ENCODE results near the gene UNC13A. TPM values are rescaled to one million over a fixed set of nuclear protein-coding genes. Genes with fewer than 3 reads are reported as not detected.

The UNC13A gene
- total RNA-seq, 1 donor from 2014 or later, result 0.04 TPM

GRCh38 chr19:17626456-17627015, 61.6 kb downstream of the UNC13A start:
- CTCF ChIA-PET, result no interaction called here
- no peak for TF ChIP-seq CTCF (IDR thresholded peaks at IDR 0.05)
- H3K27ac Mint-ChIP-seq, result no peak overlapping the region
- H3K9me3 Mint-ChIP-seq, result peaks cover 4% of the 10 kb centered on the region
- no peak overlapping the region for H3K4me3 Mint-ChIP-seq
- ATAC-seq (ENCODE audit: low read depth), result no peak
- no peak for DNase-seq
- POLR2A ChIA-PET, result no interaction called here
- no peaks in the 10 kb centered on the region for H3K4me1 Mint-ChIP-seq
- H3K27me3 Mint-ChIP-seq, result peaks cover 7% of the 10 kb centered on the region
- intact Hi-C loops (cut with micrococcal nuclease), result loop anchor here (10.0 kb wide), 1 partner anchor 58 kb away; the partner anchor contains the start of gene UNC13A
- H3K36me3 Mint-ChIP-seq (ENCODE audit: low read depth), result no peaks in the 10 kb centered on the region

- no peak overlapping the region for H3K4me3 Mint-ChIP-seq
- intact Hi-C loops (cut with micrococcal nuclease), result loop anchor here (10.0 kb wide), 1 partner anchor 59 kb away; the partner anchor contains the start of gene UNC13A
- no peak overlapping the region for H3K27ac Mint-ChIP-seq
- H3K9me3 Mint-ChIP-seq, result peaks cover 4% of the 10 kb centered on the region
- ChIA-PET CTCF (no interaction called here), POLR2A (no interaction called here)
- no peak for DNase-seq
- no peaks in the 10 kb centered on the region for H3K36me3 Mint-ChIP-seq (ENCODE audit: low read depth)
- no peak for ATAC-seq (ENCODE audit: low read depth)
- H3K27me3 Mint-ChIP-seq, result peaks cover 7% of the 10 kb centered on the region
- TF ChIP-seq CTCF (IDR thresholded peaks at IDR 0.05), result no peak
- H3K4me1 Mint-ChIP-seq, result no peaks in the 10 kb centered on the region
Observed at GRCh38 chr19:17625980-17626379, 62.2 kb downstream of the UNC13A start.

- Mint-ChIP-seq H3K27ac (no peak overlapping the region), H3K4me1 (no peaks in the 10 kb centered on the region), H3K4me3 (no peak overlapping the region), H3K27me3 (peaks cover 7% of the 10 kb centered on the region), H3K36me3 (ENCODE audit: low read depth) (no peaks in the 10 kb centered on the region), H3K9me3 (peaks cover 4% of the 10 kb centered on the region)
- CTCF ChIA-PET, result no interaction called here
- DNase-seq, result no peak
- POLR2A ChIA-PET, result no interaction called here
- no peak for TF ChIP-seq CTCF (IDR thresholded peaks at IDR 0.05)
- intact Hi-C loops (cut with micrococcal nuclease), result loop anchor here (10.0 kb wide), 1 partner anchor 60 kb away; the partner anchor contains the start of gene UNC13A
- no peak for ATAC-seq (ENCODE audit: low read depth)
Observed at GRCh38 chr19:17625043-17625442, 63.1 kb downstream of the UNC13A start.

- no peaks in the 10 kb centered on the region for H3K36me3 Mint-ChIP-seq (ENCODE audit: low read depth)
- no peak overlapping the region for H3K27ac Mint-ChIP-seq
- ChIA-PET POLR2A (no interaction called here), CTCF (no interaction called here)
- no peak for DNase-seq
- H3K27me3 Mint-ChIP-seq, result peaks cover 10% of the 10 kb centered on the region
- H3K4me3 Mint-ChIP-seq, result no peak overlapping the region
- intact Hi-C loops (cut with micrococcal nuclease), result loop anchor here (10.0 kb wide), 1 partner anchor 60 kb away; the partner anchor contains the start of gene UNC13A
- peaks cover 4% of the 10 kb centered on the region for H3K9me3 Mint-ChIP-seq
- no peak for TF ChIP-seq CTCF (IDR thresholded peaks at IDR 0.05)
- ATAC-seq (ENCODE audit: low read depth), result no peak
- H3K4me1 Mint-ChIP-seq, result no peaks in the 10 kb centered on the region
Observed at GRCh38 chr19:17624314-17624991, 63.7 kb downstream of the UNC13A start.

GRCh38 chr19:17623224-17623935, 64.8 kb downstream of the UNC13A start:
- H3K27me3 Mint-ChIP-seq, result peaks cover 16% of the 10 kb centered on the region
- POLR2A ChIA-PET, result no interaction called here
- H3K4me1 Mint-ChIP-seq, result no peaks in the 10 kb centered on the region
- ATAC-seq (ENCODE audit: low read depth) (no peak), DNase-seq (no peak)
- no peaks in the 10 kb centered on the region for H3K36me3 Mint-ChIP-seq (ENCODE audit: low read depth)
- H3K9me3 Mint-ChIP-seq, result peaks cover 4% of the 10 kb centered on the region
- no peak for TF ChIP-seq CTCF (IDR thresholded peaks at IDR 0.05)
- intact Hi-C loops (cut with micrococcal nuclease), result loop anchor here (10.0 kb wide), 1 partner anchor 61 kb away; the partner anchor contains the start of gene UNC13A
- H3K27ac Mint-ChIP-seq, result no peak overlapping the region
- CTCF ChIA-PET, result no interaction called here
- H3K4me3 Mint-ChIP-seq, result no peak overlapping the region
